WTC11 (cell line): Measurements from ENCODE around the gene TRNP1. TPM values are rescaled to one million over a fixed set of nuclear protein-coding genes. Genes with fewer than 3 reads are reported as not detected.

Experiments
- ATAC-seq: fragments of 200-7000 bp; cut with Tn5 transposase; 2 replicates; pipeline ENCODE4 v1.10.0; 2021; ENCODE audit warnings: mild to moderate bottlenecking, moderate library complexity
- CTCF ChIA-PET: fragments of 300-600 bp; sonication (Branson Sonifier 250); formaldehyde crosslinking; loops from one replicate; lab custom pipeline; 2021; ENCODE audit warnings: antibody characterized with exemption; lab: Charles Lee
- POLR2A ChIA-PET: fragments of 350-600 bp; sonication (Branson Sonifier 250); formaldehyde crosslinking; loops from one replicate; lab custom pipeline; 2021; ENCODE audit warnings: antibody characterized with exemption; lab: Charles Lee
- DNase-seq: peaks from one replicate; pipeline ENCODE4 v3.0.0; 2021; ENCODE audit warnings: low spot score
- H3K27ac Mint-ChIP-seq: 2 replicates; pipeline ENCODE4 v1.8.0; 2021; ENCODE audit warnings: mixed read lengths
- H3K27me3 Mint-ChIP-seq: 2 replicates; pipeline ENCODE4 v1.8.0; 2021; ENCODE audit warnings: low read depth, mild to moderate bottlenecking, moderate library complexity, mixed read lengths
- H3K36me3 Mint-ChIP-seq: 2 replicates; pipeline ENCODE4 v1.8.0; 2021; ENCODE audit warnings: mixed read lengths
- H3K4me1 Mint-ChIP-seq: 2 replicates; pipeline ENCODE4 v1.8.0; 2022; ENCODE audit warnings: mixed read lengths
- H3K4me3 Mint-ChIP-seq: 2 replicates; pipeline ENCODE4 v1.8.0; 2021; ENCODE audit warnings: mild to moderate bottlenecking, moderate library complexity, mixed read lengths
- H3K9me3 Mint-ChIP-seq: 2 replicates; pipeline ENCODE4 v1.8.0; 2021; ENCODE audit warnings: mixed read lengths
- AR ChIP-seq: fragments of 250-450 bp; sonication (Bioruptor Pico); IDR thresholded peaks from 2 replicates; pipeline ENCODE4 v1.9.0; 2021; ENCODE audit warnings: mild to moderate bottlenecking
- ATF2 ChIP-seq: sonication (generic); formaldehyde crosslinking; IDR thresholded peaks from 2 replicates; pipeline ENCODE4 v1.8.1; 2022; ENCODE audit warnings: low read depth, missing genetic modification reagents, borderline replicate concordance
- CBFB ChIP-seq: sonication (generic); formaldehyde crosslinking; IDR thresholded peaks from 2 replicates; pipeline ENCODE4 v1.8.1; 2022; ENCODE audit warnings: mild to moderate bottlenecking, low read depth, missing genetic modification reagents
- CDX4 ChIP-seq: fragments of 250-450 bp; sonication (Bioruptor Pico); IDR thresholded peaks from 2 replicates; pipeline ENCODE4 v1.9.0; 2021; ENCODE audit warnings: moderate library complexity, mild to moderate bottlenecking, inconsistent platforms, borderline replicate concordance
- FOXP4 ChIP-seq: sonication (generic); formaldehyde crosslinking; IDR thresholded peaks from 2 replicates; pipeline ENCODE4 v1.8.0; 2022; ENCODE audit warnings: mild to moderate bottlenecking, missing genetic modification reagents
- MXD4 ChIP-seq: fragments of 250-450 bp; sonication (Bioruptor Pico); IDR thresholded peaks from 2 replicates; pipeline ENCODE4 v1.8.0; 2021; ENCODE audit warnings: mild to moderate bottlenecking, moderate library complexity, borderline replicate concordance
- MYBL2 ChIP-seq: sonication (generic); formaldehyde crosslinking; IDR thresholded peaks from 2 replicates; pipeline ENCODE4 v1.8.1; 2023; ENCODE audit warnings: mild to moderate bottlenecking, moderate library complexity, missing genetic modification reagents
- NR3C1 ChIP-seq: sonication (generic); formaldehyde crosslinking; conservative IDR thresholded peaks from 2 replicates; pipeline ENCODE4 v1.8.1; 2023; ENCODE audit warnings: low read depth, mild to moderate bottlenecking, missing genetic modification reagents
- OVOL2 ChIP-seq: fragments of 250-450 bp; sonication (Bioruptor Pico); IDR thresholded peaks from 2 replicates; pipeline ENCODE4 v1.9.0; 2021; ENCODE audit warnings: mild to moderate bottlenecking, borderline replicate concordance
- RELA ChIP-seq: sonication (generic); formaldehyde crosslinking; IDR thresholded peaks from 2 replicates; pipeline ENCODE4 v1.8.1; 2022; ENCODE audit warnings: missing genetic modification reagents, mild to moderate bottlenecking, borderline replicate concordance
- SMAD4 ChIP-seq: sonication (generic); formaldehyde crosslinking; IDR thresholded peaks from 2 replicates; pipeline ENCODE4 v1.8.0; 2022; ENCODE audit warnings: mild to moderate bottlenecking, missing genetic modification reagents
- TEAD1 ChIP-seq: sonication (generic); formaldehyde crosslinking; IDR thresholded peaks from 2 replicates; pipeline ENCODE4 v1.8.0; 2022; ENCODE audit warnings: mild to moderate bottlenecking, missing genetic modification reagents
- ZNF121 ChIP-seq: sonication (generic); formaldehyde crosslinking; IDR thresholded peaks from 2 replicates; pipeline ENCODE4 v1.8.0; 2023; ENCODE audit warnings: missing genetic modification reagents
- ZNF263 ChIP-seq: sonication (generic); formaldehyde crosslinking; IDR thresholded peaks from 2 replicates; pipeline ENCODE4 v1.8.1; 2022; ENCODE audit warnings: low read depth, mild to moderate bottlenecking, moderate library complexity, missing genetic modification reagents
- ZNF423 ChIP-seq: fragments of 250-450 bp; sonication (Bioruptor Pico); IDR thresholded peaks from 2 replicates; pipeline ENCODE4 v2.1.2; 2022; ENCODE audit warnings: mild to moderate bottlenecking, moderate library complexity
- ZSCAN18 ChIP-seq: fragments of 250-450 bp; sonication (Bioruptor Pico); IDR thresholded peaks from 2 replicates; pipeline ENCODE4 v2.1.2; 2022; ENCODE audit warnings: mild to moderate bottlenecking, moderate library complexity
- total RNA-seq: library from RNA; stranded (reverse); gene quantifications from 3 replicates; pipeline ENCODE4 v1.2.3, GENCODE V29; 2021
- TF ChIP-seq, protein P1 (sequence below): sonication (generic); formaldehyde crosslinking; IDR thresholded peaks from 2 replicates; pipeline ENCODE4 v1.8.1; 2023; ENCODE audit warnings: mild to moderate bottlenecking, missing genetic modification reagents, borderline replicate concordance
- TF ChIP-seq, protein P2 (sequence below): sonication (generic); formaldehyde crosslinking; IDR thresholded peaks from 2 replicates; pipeline ENCODE4 v1.8.0; 2022; ENCODE audit warnings: mild to moderate bottlenecking, missing genetic modification reagents
- TF ChIP-seq, protein P3 (sequence below): sonication (generic); formaldehyde crosslinking; IDR thresholded peaks from 2 replicates; pipeline ENCODE4 v1.8.1; 2023; ENCODE audit warnings: mild to moderate bottlenecking, missing genetic modification reagents
- TF ChIP-seq, protein P4 (sequence below): sonication (generic); formaldehyde crosslinking; IDR thresholded peaks from 2 replicates; pipeline ENCODE4 v1.8.1; 2022; ENCODE audit warnings: low read depth, mild to moderate bottlenecking, moderate library complexity, missing genetic modification reagents, borderline replicate concordance

TRNP1 gene
- total RNA-seq, 1 experiment from 2014 or later: 37.6 TPM

- TF ChIP-seq RELA (CRISPR knock-in tag) (no peak), ZNF423 (CRISPR knock-in tag) (no peak), MXD4 (no peak), ZSCAN18 (no peak), SMAD4 (CRISPR knock-in tag) (no peak), CBFB (CRISPR knock-in tag) (no peak), ZNF121 (no peak)
- TF ChIP-seq, protein P1, sequence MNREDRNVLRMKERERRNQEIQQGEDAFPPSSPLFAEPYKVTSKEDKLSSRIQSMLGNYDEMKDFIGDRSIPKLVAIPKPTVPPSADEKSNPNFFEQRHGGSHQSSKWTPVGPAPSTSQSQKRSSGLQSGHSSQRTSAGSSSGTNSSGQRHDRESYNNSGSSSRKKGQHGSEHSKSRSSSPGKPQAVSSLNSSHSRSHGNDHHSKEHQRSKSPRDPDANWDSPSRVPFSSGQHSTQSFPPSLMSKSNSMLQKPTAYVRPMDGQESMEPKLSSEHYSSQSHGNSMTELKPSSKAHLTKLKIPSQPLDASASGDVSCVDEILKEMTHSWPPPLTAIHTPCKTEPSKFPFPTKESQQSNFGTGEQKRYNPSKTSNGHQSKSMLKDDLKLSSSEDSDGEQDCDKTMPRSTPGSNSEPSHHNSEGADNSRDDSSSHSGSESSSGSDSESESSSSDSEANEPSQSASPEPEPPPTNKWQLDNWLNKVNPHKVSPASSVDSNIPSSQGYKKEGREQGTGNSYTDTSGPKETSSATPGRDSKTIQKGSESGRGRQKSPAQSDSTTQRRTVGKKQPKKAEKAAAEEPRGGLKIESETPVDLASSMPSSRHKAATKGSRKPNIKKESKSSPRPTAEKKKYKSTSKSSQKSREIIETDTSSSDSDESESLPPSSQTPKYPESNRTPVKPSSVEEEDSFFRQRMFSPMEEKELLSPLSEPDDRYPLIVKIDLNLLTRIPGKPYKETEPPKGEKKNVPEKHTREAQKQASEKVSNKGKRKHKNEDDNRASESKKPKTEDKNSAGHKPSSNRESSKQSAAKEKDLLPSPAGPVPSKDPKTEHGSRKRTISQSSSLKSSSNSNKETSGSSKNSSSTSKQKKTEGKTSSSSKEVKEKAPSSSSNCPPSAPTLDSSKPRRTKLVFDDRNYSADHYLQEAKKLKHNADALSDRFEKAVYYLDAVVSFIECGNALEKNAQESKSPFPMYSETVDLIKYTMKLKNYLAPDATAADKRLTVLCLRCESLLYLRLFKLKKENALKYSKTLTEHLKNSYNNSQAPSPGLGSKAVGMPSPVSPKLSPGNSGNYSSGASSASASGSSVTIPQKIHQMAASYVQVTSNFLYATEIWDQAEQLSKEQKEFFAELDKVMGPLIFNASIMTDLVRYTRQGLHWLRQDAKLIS (CRISPR knock-in tag): no peak
- TF ChIP-seq, protein P2, sequence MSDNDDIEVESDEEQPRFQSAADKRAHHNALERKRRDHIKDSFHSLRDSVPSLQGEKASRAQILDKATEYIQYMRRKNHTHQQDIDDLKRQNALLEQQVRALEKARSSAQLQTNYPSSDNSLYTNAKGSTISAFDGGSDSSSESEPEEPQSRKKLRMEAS (CRISPR knock-in tag): no peak
- TF ChIP-seq, protein P3, sequence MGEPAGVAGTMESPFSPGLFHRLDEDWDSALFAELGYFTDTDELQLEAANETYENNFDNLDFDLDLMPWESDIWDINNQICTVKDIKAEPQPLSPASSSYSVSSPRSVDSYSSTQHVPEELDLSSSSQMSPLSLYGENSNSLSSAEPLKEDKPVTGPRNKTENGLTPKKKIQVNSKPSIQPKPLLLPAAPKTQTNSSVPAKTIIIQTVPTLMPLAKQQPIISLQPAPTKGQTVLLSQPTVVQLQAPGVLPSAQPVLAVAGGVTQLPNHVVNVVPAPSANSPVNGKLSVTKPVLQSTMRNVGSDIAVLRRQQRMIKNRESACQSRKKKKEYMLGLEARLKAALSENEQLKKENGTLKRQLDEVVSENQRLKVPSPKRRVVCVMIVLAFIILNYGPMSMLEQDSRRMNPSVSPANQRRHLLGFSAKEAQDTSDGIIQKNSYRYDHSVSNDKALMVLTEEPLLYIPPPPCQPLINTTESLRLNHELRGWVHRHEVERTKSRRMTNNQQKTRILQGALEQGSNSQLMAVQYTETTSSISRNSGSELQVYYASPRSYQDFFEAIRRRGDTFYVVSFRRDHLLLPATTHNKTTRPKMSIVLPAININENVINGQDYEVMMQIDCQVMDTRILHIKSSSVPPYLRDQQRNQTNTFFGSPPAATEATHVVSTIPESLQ (CRISPR knock-in tag): no peak
- TF ChIP-seq, all 79 proteins: peak for 0
These were observed 40.1 kb upstream of the TRNP1 start (continued) for GRCh38 chr1:26953374-26953773.

- H3K4me1 Mint-ChIP-seq: peaks cover 10% of the 10 kb centered on the region
- ChIA-PET POLR2A (no interaction called here), CTCF (interaction anchor here (1.4 kb wide), 1 partner anchor 114 kb away, joined by 3 read pairs; no protein-coding TSS in a partner anchor)
- peaks cover 7% of the 10 kb centered on the region for H3K9me3 Mint-ChIP-seq
- ATAC-seq (no peak), DNase-seq (no peak)
- H3K27ac Mint-ChIP-seq: no peak overlapping the region
- no peak overlapping the region for H3K4me3 Mint-ChIP-seq
- H3K36me3 Mint-ChIP-seq: peaks cover 21% of the 10 kb centered on the region
- H3K27me3 Mint-ChIP-seq: no peaks in the 10 kb centered on the region; the same call in 1 of the 2 replicates
- no peak for TF ChIP-seq ATF2 (CRISPR knock-in tag)
- no peak for TF ChIP-seq TEAD1 (CRISPR knock-in tag)
- TF ChIP-seq NR3C1 (CRISPR knock-in tag): no peak
- no peak for TF ChIP-seq FOXP4 (CRISPR knock-in tag)
- no peak for TF ChIP-seq RELA (CRISPR knock-in tag)
- TF ChIP-seq, protein P4, sequence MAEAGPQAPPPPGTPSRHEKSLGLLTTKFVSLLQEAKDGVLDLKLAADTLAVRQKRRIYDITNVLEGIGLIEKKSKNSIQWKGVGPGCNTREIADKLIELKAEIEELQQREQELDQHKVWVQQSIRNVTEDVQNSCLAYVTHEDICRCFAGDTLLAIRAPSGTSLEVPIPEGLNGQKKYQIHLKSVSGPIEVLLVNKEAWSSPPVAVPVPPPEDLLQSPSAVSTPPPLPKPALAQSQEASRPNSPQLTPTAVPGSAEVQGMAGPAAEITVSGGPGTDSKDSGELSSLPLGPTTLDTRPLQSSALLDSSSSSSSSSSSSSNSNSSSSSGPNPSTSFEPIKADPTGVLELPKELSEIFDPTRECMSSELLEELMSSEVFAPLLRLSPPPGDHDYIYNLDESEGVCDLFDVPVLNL (CRISPR knock-in tag): no peak
- TF ChIP-seq OVOL2 (CRISPR knock-in tag): no peak
- TF ChIP-seq ZNF121: no peak
- no peak for TF ChIP-seq AR (CRISPR knock-in tag)
- TF ChIP-seq MYBL2 (CRISPR knock-in tag): no peak
- no peak for TF ChIP-seq ZNF263 (CRISPR knock-in tag)
- TF ChIP-seq SMAD4 (CRISPR knock-in tag): no peak
- TF ChIP-seq CDX4 (CRISPR knock-in tag): no peak
These were observed 37.2 kb upstream of the TRNP1 start for GRCh38 chr1:26956321-26956720.
